NCI-H2081 (cell line): ENCODE measurements around the gene RFPL3.
"Not testable (repeated sequence)": the region's sequence is repeated elsewhere in the genome, so short reads cannot be mapped to it uniquely, and the experiment has no call there.

Experiments used
- DNase-seq, 2 experiments: peaks; one replicate each; lab custom pipeline; 2025; lab: John Stamatoyannopoulos, UW

Gene RFPL3

GRCh38 chr22:32353840-32354239, 3.8 kb upstream of the RFPL3 start:
- DNase-seq = no peak

- no peak for DNase-seq
These were observed 3.0 kb upstream of the RFPL3 start for GRCh38 chr22:32354360-32355351.

GRCh38 chr22:32355760-32356159, 1.9 kb upstream of the RFPL3 start:
- no peak for DNase-seq

GRCh38 chr22:32360096-32360495, 2.4 kb downstream of the RFPL3 start:
- DNase-seq = not testable (repeated sequence)

- DNase-seq = no peak
These were observed 3.6 kb downstream of the RFPL3 start for GRCh38 chr22:32361257-32361656.

DNA sequence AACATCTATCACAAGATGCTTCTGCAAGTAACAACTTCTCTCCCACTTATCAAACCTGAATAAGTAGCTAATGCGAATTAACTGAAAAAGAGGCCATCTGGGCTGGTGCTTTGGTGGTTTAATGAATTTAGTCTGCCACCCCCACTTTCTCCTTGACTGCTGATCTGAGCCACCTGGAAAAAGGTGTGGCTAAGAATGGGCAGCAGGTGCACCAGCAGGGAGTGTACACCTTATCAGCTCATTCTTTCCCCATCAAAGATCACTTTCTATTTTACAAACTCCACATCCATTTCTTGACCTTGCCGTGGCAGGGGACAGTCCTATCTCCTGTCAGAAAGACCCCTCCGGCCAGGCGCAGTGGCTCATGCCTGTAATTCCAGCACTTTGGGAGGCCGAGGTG, 6.5 kb downstream of the RFPL3 start:
- no peak for DNase-seq

- no peak for DNase-seq
These were observed 18.2 kb downstream of the RFPL3 start for GRCh38 chr22:32375678-32376450.

- DNase-seq = no peak
These were observed 19.0 kb downstream of the RFPL3 start for GRCh38 chr22:32376681-32377080.

DNA sequence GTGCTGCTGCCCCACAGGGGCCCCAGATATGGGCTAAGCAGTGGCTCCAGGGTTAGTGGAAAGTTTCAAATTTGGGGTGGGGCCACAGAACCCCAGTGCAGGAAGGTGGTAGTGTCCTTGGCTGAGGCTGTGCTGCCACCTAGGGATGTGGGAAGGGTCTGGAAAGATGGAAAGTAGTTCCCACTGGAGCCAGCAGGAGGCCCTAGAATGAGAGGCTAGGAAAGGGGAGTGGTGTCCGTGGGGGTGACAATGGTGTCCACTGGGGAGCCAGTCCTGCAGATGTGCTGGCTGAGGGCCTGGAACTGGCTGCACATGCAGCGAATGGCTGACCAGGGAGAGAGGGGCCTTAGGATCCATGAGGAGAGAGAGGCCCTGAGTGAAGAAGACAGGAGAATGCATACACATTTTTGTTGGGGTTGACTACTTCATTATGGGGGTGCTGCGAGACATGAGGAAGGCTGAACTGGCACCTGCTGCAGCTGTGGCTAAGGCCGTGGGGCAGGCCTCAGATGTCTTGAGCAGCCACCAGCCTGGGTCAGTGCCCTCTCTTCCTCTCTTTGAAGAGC, 21.1 kb downstream of the RFPL3 start:
- peak in 1 of 2 experiments; percentile 3 for DNase-seq

DNA sequence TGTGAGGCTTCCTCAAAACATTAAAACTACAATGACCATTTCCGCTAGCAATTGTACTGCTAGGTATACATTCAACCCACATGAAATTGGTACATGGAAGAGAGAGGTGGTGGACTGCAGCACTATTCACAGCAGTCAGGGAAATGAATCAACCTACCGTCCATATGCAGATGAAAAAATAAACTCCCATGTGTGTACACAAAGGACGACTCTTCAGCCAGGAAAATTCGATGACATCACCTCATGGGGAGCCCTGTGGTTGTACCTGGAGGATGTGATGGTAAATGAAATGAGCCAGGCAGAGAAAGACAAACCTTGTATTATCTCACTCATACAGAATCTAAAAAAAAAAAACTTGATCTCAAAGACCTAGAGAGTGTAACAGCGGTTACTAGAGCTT, 23.3 kb downstream of the RFPL3 start:
- peak; percentile 3 to 25 for DNase-seq

- no peak for DNase-seq
These were observed 28.0 kb downstream of the RFPL3 start for GRCh38 chr22:32385681-32386080.

GRCh38 chr22:32389685-32390084, 32.0 kb downstream of the RFPL3 start:
- no peak for DNase-seq

DNA sequence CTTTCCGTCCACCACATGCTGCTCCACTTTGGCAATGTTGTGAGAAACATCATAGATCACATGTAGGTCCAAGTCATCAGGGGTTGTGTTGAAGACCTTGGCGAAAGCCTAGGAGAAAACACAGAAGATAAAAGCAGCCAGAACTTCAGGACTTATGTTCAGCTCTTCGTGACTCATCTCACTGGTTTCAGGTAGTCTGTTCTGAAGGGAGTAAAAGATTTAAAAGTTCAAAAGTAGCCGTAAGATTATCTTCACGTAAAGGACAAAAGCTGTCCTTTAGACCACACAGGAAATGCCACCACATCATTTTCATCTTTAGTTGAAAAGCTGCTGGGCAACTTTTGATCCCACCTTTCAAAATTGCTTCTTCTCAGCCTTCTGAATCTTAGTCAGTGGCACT, 37.4 kb downstream of the RFPL3 start:
- DNase-seq = no peak

DNA sequence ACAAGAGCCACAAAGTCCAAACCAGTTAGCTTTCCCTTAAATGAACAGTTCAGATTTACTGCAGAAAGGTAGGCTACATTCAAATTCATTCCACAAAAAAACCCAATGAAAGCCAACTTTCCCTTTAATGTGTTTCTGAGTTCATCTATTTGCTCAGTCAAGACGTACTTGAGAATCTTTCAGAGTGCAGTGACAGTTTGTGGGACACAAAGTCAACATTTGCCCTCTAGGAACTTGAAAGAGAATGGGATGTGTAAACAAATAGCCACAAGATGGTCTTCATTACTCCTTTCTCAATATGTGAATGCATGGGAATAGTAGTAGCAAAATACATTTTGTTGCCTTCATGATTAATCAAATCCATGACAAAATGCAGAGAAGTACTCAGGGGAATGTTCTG, 38.6 kb downstream of the RFPL3 start:
- no peak for DNase-seq

DNA sequence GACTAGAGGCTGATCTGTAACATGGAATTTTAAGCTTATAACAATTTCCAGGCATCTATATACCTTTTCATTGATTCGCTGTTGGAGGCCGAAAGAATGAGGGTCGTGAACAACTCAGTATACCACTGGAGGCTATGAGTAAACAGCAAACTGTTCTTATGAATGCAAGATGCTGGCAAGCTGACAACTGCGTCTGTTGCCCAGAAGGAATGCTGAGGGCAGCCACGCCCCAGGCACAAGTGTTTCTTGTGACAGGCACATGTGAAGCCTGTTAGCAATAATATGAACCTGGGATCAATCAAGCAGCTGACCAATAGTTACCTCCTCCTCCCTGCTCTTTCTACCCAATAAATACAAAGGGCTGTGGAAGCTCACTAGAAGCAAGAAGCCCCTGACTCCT, 39.1 kb downstream of the RFPL3 start:
- no peak for DNase-seq

DNA sequence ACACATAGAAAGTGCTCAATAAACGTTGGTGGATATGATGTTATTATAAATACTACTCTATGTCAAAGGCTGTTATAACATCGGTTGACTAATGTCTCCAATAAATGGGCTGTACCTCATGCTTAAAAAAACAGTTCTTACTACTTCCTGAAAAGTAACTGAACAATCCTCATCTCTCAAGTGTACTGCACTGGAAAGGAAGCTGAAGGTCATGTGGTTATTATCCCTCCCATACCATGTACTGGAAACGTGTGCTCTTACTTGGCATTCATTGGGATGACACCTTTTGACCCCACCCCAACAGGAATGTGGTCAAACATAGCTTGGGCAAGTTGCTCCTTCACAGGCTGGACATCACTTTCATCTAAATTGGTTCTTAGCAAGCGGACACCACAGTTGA, 43.8 kb downstream of the RFPL3 start:
- no peak for DNase-seq

DNA sequence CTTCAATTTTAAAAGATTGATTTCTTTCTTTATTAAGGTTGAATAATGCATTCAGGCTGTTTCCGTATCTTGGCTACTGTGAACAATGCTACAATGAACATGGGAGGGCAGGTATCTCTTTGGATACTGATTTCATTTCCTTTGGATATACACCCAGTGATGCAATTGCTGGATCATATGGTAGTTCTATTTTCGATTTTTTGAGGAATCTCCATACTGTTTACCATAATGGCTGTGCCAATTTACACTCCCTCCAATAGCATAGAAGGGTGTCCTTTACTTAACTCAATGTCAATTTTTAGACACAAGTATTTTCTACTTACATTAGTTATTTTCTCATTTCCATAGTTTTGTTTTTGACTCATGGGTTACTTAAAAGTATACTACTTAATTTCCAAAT, 46.4 kb downstream of the RFPL3 start:
- no peak for DNase-seq

DNA sequence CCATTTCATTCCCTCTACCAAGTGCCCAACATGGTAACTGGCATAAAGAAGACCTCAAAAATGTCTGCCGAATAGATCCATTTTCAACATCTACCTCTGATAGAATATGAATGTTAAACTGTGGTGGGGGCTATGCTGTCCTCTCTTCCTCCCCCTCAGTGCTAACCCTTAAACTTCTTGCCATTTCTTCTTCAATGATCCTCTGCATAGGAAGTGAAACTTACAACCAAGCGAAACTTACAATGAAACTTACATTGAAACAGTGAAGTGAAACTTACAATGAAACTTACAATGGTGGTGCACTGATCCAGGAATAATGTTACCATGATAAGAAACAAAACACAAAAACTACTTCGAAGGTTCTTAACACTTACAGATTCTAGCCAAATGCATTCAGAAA, 49.6 kb downstream of the RFPL3 start:
- DNase-seq = no peak

- DNase-seq = no peak
These were observed 50.3 kb downstream of the RFPL3 start for GRCh38 chr22:32407936-32408335.

GRCh38 chr22:32409977-32410376, 52.3 kb downstream of the RFPL3 start:
- DNase-seq = no peak

- no peak for DNase-seq
These were observed 52.8 kb downstream of the RFPL3 start for GRCh38 chr22:32410459-32410858.
